GM23248 (cell line): Measurements from ENCODE around the gene LRFN2.

ENCODE experiments used
- EZH2 ChIP-seq: fragments of 200-600 bp; sonication (generic); IDR thresholded peaks from 2 replicates; pipeline ENCODE4 v1.6.1; 2018; ENCODE audit warnings: antibody characterized with exemption, mild to moderate bottlenecking; ENCODE audit not compliant: insufficient read depth, poor library complexity, severe bottlenecking
- EZH2phosphoT487 ChIP-seq: fragments of 200-600 bp; sonication (generic); IDR thresholded peaks from 2 replicates; pipeline ENCODE4 v1.6.1; 2018; ENCODE audit warnings: antibody characterized with exemption, moderate library complexity, mild to moderate bottlenecking, low read depth; ENCODE audit not compliant: insufficient read depth

DNA sequence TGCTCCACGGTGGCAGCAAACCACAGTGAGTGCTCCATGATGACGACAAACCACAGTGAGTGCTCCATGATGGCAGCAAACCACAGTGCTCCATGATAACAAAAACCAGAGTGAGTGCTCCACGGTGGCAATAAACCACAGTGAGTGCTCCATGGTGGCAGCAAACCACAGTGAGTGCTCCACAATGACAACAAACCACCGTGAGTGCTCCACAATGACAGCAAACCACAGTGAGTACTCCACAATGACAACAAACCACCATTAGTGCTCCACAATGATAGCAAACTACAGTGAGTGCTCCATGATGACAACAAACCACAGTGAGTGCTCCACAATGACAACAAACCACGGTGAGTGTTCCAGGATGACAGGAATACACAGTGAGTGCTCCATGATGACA is 36.0 kb upstream of the LRFN2 start:
- TF ChIP-seq EZH2phosphoT487, result no peak
- TF ChIP-seq EZH2, result no peak
